Measurements from ENCODE around the gene ABCA4. TPM values are rescaled to one million over a fixed set of nuclear protein-coding genes. Genes with fewer than 3 reads are reported as not detected.

Gene ABCA4
- total and polyA plus RNA-seq, 2 donors (not counting 3 experiments of a cell fraction or from before 2014, with no cell fraction given): 2.3 to 4.9 TPM

DNA sequence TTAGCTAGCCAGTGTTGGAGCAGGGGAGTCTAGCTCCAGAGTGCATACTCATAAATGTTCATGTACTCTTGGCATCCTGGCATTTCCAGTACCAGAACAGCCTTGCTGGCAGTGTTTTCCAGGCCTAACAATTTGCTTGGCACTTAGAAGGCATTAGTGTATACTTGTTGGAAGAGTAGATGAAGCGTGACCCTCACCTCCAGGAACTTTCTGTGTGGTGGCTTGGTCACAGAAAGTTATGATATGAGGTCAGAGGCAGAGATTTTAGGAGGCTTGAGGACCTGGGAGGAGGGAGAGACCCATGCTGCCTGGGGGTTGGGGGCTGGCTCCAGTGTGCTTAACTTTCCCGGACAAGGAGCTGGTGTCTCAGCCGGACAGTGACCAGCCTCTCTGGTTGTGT, 159.0 kb downstream of the ABCA4 start:
- POLR2A ChIA-PET: interaction anchor here (0.6 kb wide), 1 partner anchor 851 kb away, joined by 3 read pairs; no protein-coding TSS in a partner anchor

More for the DNA sequence above, 159.0 kb downstream of the ABCA4 start:
- no peaks in the 10 kb centered on the region for H3K9me1 ChIP-seq (replicated peaks; ENCODE audit: control insufficient read depth, extremely low read depth, insufficient read depth, low read length)
- dilution Hi-C loops (cut with MboI; ENCODE audit: extremely low pct_ligation_motif_present, low sequenced_read_pairs): no loop called here
- no peak overlapping the region for H2AFZ ChIP-seq (ENCODE audit: low read depth, low read length)
- BruUV-seq (replicated peaks): no TSS peak
- H3K4me1 ChIP-seq (ENCODE audit: control insufficient read depth, extremely low read depth, insufficient read depth, low read length): no peaks in the 10 kb centered on the region
- no peaks in the 10 kb centered on the region for H3K79me2 ChIP-seq (ENCODE audit: control insufficient read depth, insufficient read depth, low read length)
- no peaks in the 10 kb centered on the region for H3K36me3 ChIP-seq (ENCODE audit: control insufficient read depth in 2 of 2, extremely low read depth in 1 of 2, insufficient read depth in 2 of 2, low read length in 2 of 2)
- CTCF ChIA-PET: interaction anchor here (1.5 kb wide), 1 partner anchor 19 kb away, joined by 5 read pairs; no protein-coding TSS in a partner anchor
- no peak overlapping the region for H3K9ac ChIP-seq (replicated peaks; ENCODE audit: extremely low read depth, insufficient read depth, low read length)
- H3K27ac ChIP-seq (ENCODE audit: insufficient read depth, low read depth, low read length): no peak overlapping the region
- H4K20me1 ChIP-seq (replicated peaks; ENCODE audit: control insufficient read depth, extremely low read depth, insufficient read depth, low read length): no peaks in the 10 kb centered on the region
- no peaks in the 10 kb centered on the region for H3K9me3 ChIP-seq (replicated peaks; ENCODE audit: control insufficient read depth, insufficient read depth, low read length)
- FAIRE-seq: no peak
- TF ChIP-seq MYC (IDR thresholded peaks at IDR 0.05; ENCODE audit: low read depth, low read length) (no peak), EZH2 (IDR thresholded peaks at IDR 0.05; ENCODE audit: borderline replicate concordance, low read depth, low read length, severe bottlenecking) (no peak), POLR2AphosphoS5 (IDR thresholded peaks at IDR 0.05; ENCODE audit: insufficient read depth, low read depth, low read length) (no peak), GATA2 (IDR thresholded peaks at IDR 0.05; ENCODE audit: insufficient read depth, insufficient read length, low read depth, low read length) (no peak), POLR2A (IDR thresholded peaks at IDR 0.05; ENCODE audit: low read depth, low read length) (no peak), MAX (IDR thresholded peaks at IDR 0.05; ENCODE audit: insufficient read depth, insufficient read length) (no peak), JUN (IDR thresholded peaks at IDR 0.05; ENCODE audit: borderline replicate concordance, insufficient read depth, insufficient read length, low read depth) (no peak), FOS (IDR thresholded peaks at IDR 0.05; ENCODE audit: borderline replicate concordance, insufficient read depth, low read length) (no peak)
- TF ChIP-seq, protein P1, sequence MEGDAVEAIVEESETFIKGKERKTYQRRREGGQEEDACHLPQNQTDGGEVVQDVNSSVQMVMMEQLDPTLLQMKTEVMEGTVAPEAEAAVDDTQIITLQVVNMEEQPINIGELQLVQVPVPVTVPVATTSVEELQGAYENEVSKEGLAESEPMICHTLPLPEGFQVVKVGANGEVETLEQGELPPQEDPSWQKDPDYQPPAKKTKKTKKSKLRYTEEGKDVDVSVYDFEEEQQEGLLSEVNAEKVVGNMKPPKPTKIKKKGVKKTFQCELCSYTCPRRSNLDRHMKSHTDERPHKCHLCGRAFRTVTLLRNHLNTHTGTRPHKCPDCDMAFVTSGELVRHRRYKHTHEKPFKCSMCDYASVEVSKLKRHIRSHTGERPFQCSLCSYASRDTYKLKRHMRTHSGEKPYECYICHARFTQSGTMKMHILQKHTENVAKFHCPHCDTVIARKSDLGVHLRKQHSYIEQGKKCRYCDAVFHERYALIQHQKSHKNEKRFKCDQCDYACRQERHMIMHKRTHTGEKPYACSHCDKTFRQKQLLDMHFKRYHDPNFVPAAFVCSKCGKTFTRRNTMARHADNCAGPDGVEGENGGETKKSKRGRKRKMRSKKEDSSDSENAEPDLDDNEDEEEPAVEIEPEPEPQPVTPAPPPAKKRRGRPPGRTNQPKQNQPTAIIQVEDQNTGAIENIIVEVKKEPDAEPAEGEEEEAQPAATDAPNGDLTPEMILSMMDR (IDR thresholded peaks at IDR 0.05; ENCODE audit: extremely low read depth in 1 of 2, insufficient read depth in 1 of 2, low read depth in 1 of 2, low read length in 2 of 2): no peak
- no peak overlapping the region for H3K4me2 ChIP-seq (ENCODE audit: insufficient read depth, low read length)
- no peak for DNase-seq (ENCODE audit: low read depth, low spot score)
- H3K4me3 ChIP-seq (replicated peaks in 1 of 3; ENCODE audit: insufficient read depth in 1 of 3, low read depth in 1 of 3, low read length in 3 of 3): no peak overlapping the region
- intact Hi-C loops (cut with micrococcal nuclease): no loop called here
- H3K27me3 ChIP-seq (ENCODE audit: control insufficient read depth in 2 of 2, insufficient read depth in 2 of 2, low read length in 2 of 2): peaks cover 9 to 23% of the 10 kb centered on the region in 2 experiments

Data from endothelial cell of umbilical vein (primary cell).